RWPE2 (cell line): ENCODE measurements around the gene KDM7A.

Experiments
- ATAC-seq: fragments of 200-7000 bp; cut with Tn5 transposase; 3 replicates; pipeline ENCODE4 v1.9.1; 2021; ENCODE audit warnings: low read depth
- DNase-seq: peaks from one replicate; pipeline ENCODE4 v3.0.0-alpha.2; 2020; ENCODE audit warnings: low spot score
- H3K27ac ChIP-seq: fragments of 450-650 bp; 2 replicates; pipeline ENCODE4 v1.5.1; 2017; ENCODE audit warnings: mild to moderate bottlenecking; ENCODE audit not compliant: poor library complexity, severe bottlenecking
- H3K27me3 ChIP-seq: fragments of 250-450 bp; sonication (Bioruptor Pico); 2 replicates; pipeline ENCODE4 v1.5.1; 2021; ENCODE audit warnings: mild to moderate bottlenecking, moderate library complexity; ENCODE audit not compliant: insufficient read depth, poor library complexity, severe bottlenecking
- H3K36me3 ChIP-seq: fragments of 250-450 bp; sonication (Bioruptor Pico); 2 replicates; pipeline ENCODE4 v1.5.1; 2020; ENCODE audit warnings: low read depth, mild to moderate bottlenecking, moderate library complexity
- H3K4me1 ChIP-seq: fragments of 250-450 bp; sonication (Bioruptor Pico); 2 replicates; pipeline ENCODE4 v1.5.1; 2021; ENCODE audit warnings: mild to moderate bottlenecking, moderate library complexity; ENCODE audit not compliant: insufficient read depth, poor library complexity, severe bottlenecking
- H3K4me3 ChIP-seq: fragments of 250-450 bp; sonication (Bioruptor Pico); 2 replicates; pipeline ENCODE4 v1.5.1; 2021; ENCODE audit warnings: mild to moderate bottlenecking, moderate library complexity; ENCODE audit not compliant: severe bottlenecking
- H3K9me3 ChIP-seq: fragments of 250-450 bp; sonication (Bioruptor Pico); 2 replicates; pipeline ENCODE4 v1.5.1; 2021; ENCODE audit warnings: mild to moderate bottlenecking, moderate library complexity; ENCODE audit not compliant: severe bottlenecking
- CTCF ChIP-seq: fragments of 450-650 bp; IDR thresholded peaks from one replicate; pipeline ENCODE4 v1.5.1; 2017; ENCODE audit warnings: mild to moderate bottlenecking, moderate library complexity; ENCODE audit not compliant: poor library complexity, severe bottlenecking

The KDM7A gene

GRCh38 chr7:140060243-140060630 lies 116.5 kb downstream of the KDM7A start:
- peak overlapping the region; percentile 87 for H3K27ac ChIP-seq
- H3K4me3 ChIP-seq, result no peak overlapping the region
- H3K9me3 ChIP-seq, result no peaks in the 10 kb centered on the region
- no peak for TF ChIP-seq CTCF
- DNase-seq (no peak), ATAC-seq (peak; percentile 33; the same call in 2 of the 3 replicates)
- H3K36me3 ChIP-seq, result peaks cover 28% of the 10 kb centered on the region
- H3K27me3 ChIP-seq, result no peaks in the 10 kb centered on the region
- peaks cover 26% of the 10 kb centered on the region for H3K4me1 ChIP-seq

- no peak for DNase-seq
- Histone ChIP-seq H3K9me3 (no peaks in the 10 kb centered on the region), H3K4me1 (peaks cover 26% of the 10 kb centered on the region), H3K27me3 (no peaks in the 10 kb centered on the region), H3K4me3 (no peak overlapping the region), H3K27ac (peak overlapping the region; percentile 87), H3K36me3 (peaks cover 35% of the 10 kb centered on the region)
- no peak for TF ChIP-seq CTCF
- peak; percentile 55 for ATAC-seq
Measured at GRCh38 chr7:140059273-140060242, 117.2 kb downstream of the KDM7A start.

- no peak for DNase-seq
- Histone ChIP-seq H3K27me3 (no peaks in the 10 kb centered on the region), H3K36me3 (peaks cover 45% of the 10 kb centered on the region), H3K27ac (peak overlapping the region; percentile 87), H3K4me3 (no peak overlapping the region), H3K4me1 (peaks cover 26% of the 10 kb centered on the region), H3K9me3 (no peaks in the 10 kb centered on the region)
- no peak for TF ChIP-seq CTCF
- ATAC-seq, result no peak
Measured at GRCh38 chr7:140058517-140058916, 118.3 kb downstream of the KDM7A start.

GRCh38 chr7:140057143-140057535 lies 119.6 kb downstream of the KDM7A start:
- peaks cover 57% of the 10 kb centered on the region for H3K36me3 ChIP-seq

More at GRCh38 chr7:140057143-140057535, 119.6 kb downstream of the KDM7A start:
- Histone ChIP-seq H3K9me3 (no peaks in the 10 kb centered on the region), H3K4me1 (peaks cover 26% of the 10 kb centered on the region), H3K27me3 (no peaks in the 10 kb centered on the region), H3K27ac (no peak overlapping the region), H3K4me3 (no peak overlapping the region)
- ATAC-seq (no peak), DNase-seq (no peak)
- no peak for TF ChIP-seq CTCF
